Measurements from ENCODE around the gene AJAP1.

The AJAP1 gene

GRCh38 chr1:4675454-4676186 is 21.2 kb downstream of the AJAP1 start:
- DNase-seq (ENCODE audit: extremely low spot score): no peak
- ChIA-PET CTCF (no interaction called here), POLR2A (no interaction called here)

GRCh38 chr1:4676253-4676652 is 21.8 kb downstream of the AJAP1 start:
- CTCF ChIA-PET: no interaction called here
- no peak for TF ChIP-seq CTCF (IDR thresholded peaks at IDR 0.05; ENCODE audit: control extremely low read depth, extremely low read depth, low read depth, missing control alignments)
- POLR2A ChIA-PET: no interaction called here
- DNase-seq (ENCODE audit: extremely low spot score): no peak

More at GRCh38 chr1:4675454-4676186, 21.2 kb downstream of the AJAP1 start:
- no peak for TF ChIP-seq CTCF (IDR thresholded peaks at IDR 0.05; ENCODE audit: control extremely low read depth, extremely low read depth, low read depth, missing control alignments)

GRCh38 chr1:4677608-4678007 is 23.2 kb downstream of the AJAP1 start:
- no peak for TF ChIP-seq CTCF (IDR thresholded peaks at IDR 0.05; ENCODE audit: control extremely low read depth, extremely low read depth, low read depth, missing control alignments)
- ChIA-PET CTCF (no interaction called here), POLR2A (no interaction called here)
- DNase-seq (ENCODE audit: extremely low spot score): no peak

GRCh38 chr1:4678066-4678717 is 23.8 kb downstream of the AJAP1 start:
- DNase-seq (ENCODE audit: extremely low spot score): no peak
- POLR2A ChIA-PET: no interaction called here
- no peak for TF ChIP-seq CTCF (IDR thresholded peaks at IDR 0.05; ENCODE audit: control extremely low read depth, extremely low read depth, low read depth, missing control alignments)
- CTCF ChIA-PET: interaction anchor here (0.9 kb wide), 1 partner anchor 22 kb away, joined by 3 read pairs; no protein-coding TSS in a partner anchor

- ChIA-PET CTCF (no interaction called here), POLR2A (no interaction called here)
- no peak for TF ChIP-seq CTCF (IDR thresholded peaks at IDR 0.05; ENCODE audit: control extremely low read depth, extremely low read depth, low read depth, missing control alignments)
- no peak for DNase-seq (ENCODE audit: extremely low spot score)
Observed at GRCh38 chr1:4681026-4681425, 26.6 kb downstream of the AJAP1 start.

- CTCF ChIA-PET: no interaction called here
- POLR2A ChIA-PET: interaction anchor here (1.1 kb wide), 1 partner anchor 81 kb away, joined by 3 read pairs; no protein-coding TSS in a partner anchor
- TF ChIP-seq CTCF (IDR thresholded peaks at IDR 0.05; ENCODE audit: control extremely low read depth, extremely low read depth, low read depth, missing control alignments): no peak
- no peak for DNase-seq (ENCODE audit: extremely low spot score)
Observed at GRCh38 chr1:4682607-4683220, 28.3 kb downstream of the AJAP1 start.

All from GM10248 (cell line).